SK-N-SH (cell line): ENCODE measurements around the gene PNPLA2. TPM values are rescaled to one million over a fixed set of nuclear protein-coding genes. Genes with fewer than 3 reads are reported as not detected.

ENCODE experiments used
- CTCF ChIA-PET: fragments of 300-600, 350-600 bp; formaldehyde crosslinking; extraction: SDS; loops from one replicate; lab custom pipeline; 2021; lab: Yijun Ruan, JAX
- POLR2A ChIA-PET: fragments of 350-600 bp; sonication (Branson Sonifier 250); formaldehyde crosslinking; extraction: SDS; loops from one replicate; lab custom pipeline; 2020; ENCODE audit warnings: antibody characterized with exemption, inconsistent platforms; lab: Yijun Ruan, JAX
- DNase-seq: peaks from one replicate; pipeline ENCODE4 v3.0.0; 2012
- H2AFZ ChIP-seq: fragments of 200-600 bp; sonication (generic); 2 replicates; pipeline ENCODE4 v1.8.1; 2016; ENCODE audit warnings: antibody characterized with exemption, mild to moderate bottlenecking, low read depth
- H3F3A ChIP-seq: fragments of 200-600 bp; sonication (generic); replicated peaks from 2 replicates; pipeline ENCODE3; 2016; ENCODE audit warnings: antibody characterized with exemption, mild to moderate bottlenecking; ENCODE audit not compliant: insufficient read depth
- H3K27ac ChIP-seq, 2 experiments: fragments of 200-500 bp in 1 of 2; fragments of 200-600 bp in 1 of 2; sonication (Bioruptor generic) in 1 of 2; sonication (generic), shearing (Covaris generic) in 1 of 2; 2 replicates each; pipeline versions ENCODE4 v1.5.1 to v1.6.1; 2014 to 2016; ENCODE audit warnings: low read depth in 2 of 2, inconsistent platforms in 1 of 2, low read length in 1 of 2, mild to moderate bottlenecking in 1 of 2, mixed read lengths in 1 of 2
- H3K27me3 ChIP-seq: fragments of 200-600 bp; sonication (generic), shearing (Covaris generic); 2 replicates; pipeline ENCODE4 v1.6.1; 2016; ENCODE audit warnings: mixed run types; ENCODE audit not compliant: insufficient read depth
- H3K36me3 ChIP-seq, 2 experiments: fragments of 200-500 bp in 1 of 2; fragments of 200-600 bp in 1 of 2; sonication (Bioruptor generic) in 1 of 2; sonication (generic) in 1 of 2; replicated peaks in 1 of 2; 2 replicates each; pipeline versions ENCODE3 to v1.5.1; 2014 to 2016; ENCODE audit warnings: low read length in 1 of 2, mild to moderate bottlenecking in 1 of 2; ENCODE audit not compliant: insufficient read depth in 2 of 2, control insufficient read depth in 1 of 2
- H3K4me1 ChIP-seq, 2 experiments: fragments of 200-500 bp in 1 of 2; fragments of 200-600 bp in 1 of 2; sonication (Bioruptor generic) in 1 of 2; sonication (generic), shearing (Covaris generic) in 1 of 2; 2 replicates each; pipeline versions ENCODE4 v1.5.1 to v1.6.1; 2014 to 2016; ENCODE audit warnings: low read depth in 1 of 2, low read length in 1 of 2, mixed run types in 1 of 2; ENCODE audit not compliant: insufficient read depth in 2 of 2, control insufficient read depth in 1 of 2
- H3K4me2 ChIP-seq: fragments of 200-600 bp; sonication (generic), shearing (Covaris generic); 2 replicates; pipeline ENCODE4 v1.6.1; 2017; ENCODE audit warnings: mixed run types
- H3K4me3 ChIP-seq, 2 experiments: fragments of 200-500 bp in 1 of 2; fragments of 200-600 bp in 1 of 2; sonication (Bioruptor generic) in 1 of 2; sonication (generic), shearing (Covaris generic) in 1 of 2; 2 replicates each; pipeline versions ENCODE4 v1.5.1 to v1.8.1; 2014 to 2016; ENCODE audit warnings: low read depth in 2 of 2, inconsistent platforms in 1 of 2, low read length in 1 of 2, mild to moderate bottlenecking in 1 of 2, mixed read lengths in 1 of 2, moderate library complexity in 1 of 2
- H3K79me2 ChIP-seq: fragments of 200-600 bp; sonication (generic); 2 replicates; pipeline ENCODE4 v1.8.1; 2017; ENCODE audit warnings: mild to moderate bottlenecking; ENCODE audit not compliant: insufficient read depth
- H3K9ac ChIP-seq: fragments of 200-600 bp; sonication (generic); 2 replicates; pipeline ENCODE4 v1.6.1; 2017; ENCODE audit warnings: mixed run types
- H3K9me2 ChIP-seq: fragments of 200-600 bp; sonication (generic); 2 replicates; pipeline ENCODE4 v1.6.1; 2017; ENCODE audit warnings: mixed run types
- H3K9me3 ChIP-seq: fragments of 200-600 bp; sonication (generic); 2 replicates; pipeline ENCODE4 v1.6.1; 2017; ENCODE audit warnings: mixed run types, mild to moderate bottlenecking, moderate library complexity
- H4K20me1 ChIP-seq: fragments of 200-600 bp; sonication (generic); 2 replicates; pipeline ENCODE4 v1.6.1; 2017; ENCODE audit warnings: mild to moderate bottlenecking, mixed run types; ENCODE audit not compliant: insufficient read depth
- FOXJ3 ChIP-seq: sonication (generic); formaldehyde crosslinking; IDR thresholded peaks from 2 replicates; pipeline ENCODE4 v1.5.1; 2020; ENCODE audit warnings: mild to moderate bottlenecking, missing genetic modification reagents
- JUND ChIP-seq: IDR thresholded peaks from 2 replicates; pipeline ENCODE4 v1.4.0; 2012
- MEF2A ChIP-seq: IDR thresholded peaks from 2 replicates; pipeline ENCODE4 v1.4.0; 2012; ENCODE audit warnings: low read depth, borderline replicate concordance
- MXI1 ChIP-seq: IDR thresholded peaks from 2 replicates; pipeline ENCODE4 v1.6.1; 2012; ENCODE audit warnings: mild to moderate bottlenecking, low read depth, low read length, improper control_type of control experiment
- POLR2AphosphoS5 ChIP-seq: IDR thresholded peaks from 2 replicates; pipeline ENCODE4 v1.6.1; 2012; ENCODE audit warnings: low read depth, low read length
- RAD21 ChIP-seq: IDR thresholded peaks from 2 replicates; pipeline ENCODE4 v1.6.1; 2012; ENCODE audit warnings: mild to moderate bottlenecking, low read length
- REST ChIP-seq: IDR thresholded peaks from 2 replicates; pipeline ENCODE4 v1.6.1; 2012; ENCODE audit warnings: mild to moderate bottlenecking, low read depth, low read length, moderate library complexity
- RFX5 ChIP-seq: IDR thresholded peaks from 2 replicates; pipeline ENCODE4 v1.6.1; 2012; ENCODE audit warnings: mild to moderate bottlenecking, improper control_type of control experiment, low read length
- RXRA ChIP-seq: IDR thresholded peaks from 2 replicates; pipeline ENCODE4 v1.4.0; 2012; ENCODE audit warnings: low read depth, mild to moderate bottlenecking, borderline replicate concordance
- SMC3 ChIP-seq: IDR thresholded peaks from 2 replicates; pipeline ENCODE4 v1.6.1; 2012; ENCODE audit warnings: low read depth, low read length, improper control_type of control experiment
- TCF12 ChIP-seq: IDR thresholded peaks from 2 replicates; pipeline ENCODE4 v1.4.0; 2012
- TEAD4 ChIP-seq: IDR thresholded peaks from 2 replicates; pipeline ENCODE4 v1.4.0; 2012; ENCODE audit warnings: mild to moderate bottlenecking, borderline replicate concordance; ENCODE audit not compliant: insufficient read depth
- ZBTB33 ChIP-seq: IDR thresholded peaks from 2 replicates; pipeline ENCODE4 v1.4.0; 2012; ENCODE audit warnings: low read depth, borderline replicate concordance
- WGBS: methylation state at CpG from one replicate; pipeline ENCODE4 v1.1.6; 2017; ENCODE audit warnings: low lambda C conversion rate; 5-methylcytosine and 5-hydroxymethylcytosine counted together
- polyA plus RNA-seq, 3 experiments: library from polyadenylated mRNA; depleted of rRNA; stranded (reverse); fragments of >200 nt; gene quantifications; 2 replicates each; pipeline ENCODE4 v1.2.3, GENCODE V29; 2012
- TF ChIP-seq, protein P1 (sequence below): fragments of 200-600 bp; sonication (generic); IDR thresholded peaks from 2 replicates; pipeline ENCODE4 v1.6.1; 2017; ENCODE audit warnings: antibody characterized with exemption, mild to moderate bottlenecking, moderate library complexity

PNPLA2 gene
- polyA plus RNA-seq, 1 of the 3 experiments (the other 2 are of a cell fraction) = 60.3 TPM

- TF ChIP-seq REST = no peak
- TF ChIP-seq RXRA = no peak
- TF ChIP-seq RFX5 = no peak
- no peak for TF ChIP-seq FOXJ3
- TF ChIP-seq RAD21 = no peak
- peak; percentile 53 for TF ChIP-seq POLR2AphosphoS5
- no peak for TF ChIP-seq SMC3
- no peak for TF ChIP-seq MEF2A
- TF ChIP-seq TCF12 = no peak
Observed at GRCh38 chr11:797296-798092, 21.2 kb upstream of the PNPLA2 start (continued).

DNA sequence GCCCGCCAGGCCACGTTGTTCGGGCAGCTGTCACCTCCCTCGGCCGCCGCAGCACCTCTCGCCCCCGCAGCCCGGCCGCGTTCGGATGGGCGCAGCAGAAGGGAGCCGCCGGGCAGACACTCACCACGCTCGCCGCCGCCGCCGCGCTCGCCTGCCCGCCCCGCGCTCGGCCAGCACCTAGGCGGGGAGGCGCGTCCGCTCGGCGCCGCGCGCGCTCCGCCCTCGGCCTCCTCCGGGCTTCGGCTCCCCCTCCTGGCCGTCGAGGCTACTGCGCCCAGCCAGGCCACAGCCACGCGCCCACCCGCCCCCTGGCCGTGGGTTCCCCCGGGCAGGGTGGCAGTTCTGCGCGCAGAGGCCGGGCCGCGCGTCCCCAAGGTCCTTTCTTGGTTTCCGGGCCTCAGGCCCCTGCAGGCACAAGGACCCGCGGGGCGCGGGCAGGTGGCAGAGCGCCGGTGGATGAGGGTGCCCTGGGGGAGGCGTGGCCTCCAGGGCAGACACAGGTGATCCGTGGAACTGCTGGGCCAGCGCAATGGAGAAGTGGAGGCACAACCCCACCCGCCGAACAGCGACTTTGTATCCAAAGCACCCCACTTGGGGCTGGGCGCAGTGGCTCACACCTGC is 20.5 kb upstream of the PNPLA2 start, which contains the start of gene SLC25A22:
TSS of gene SLC25A22 (minus strand) at position 189 of the 621 bp plus-strand sequence. CDS start 3,275 bp downstream, outside the sequence.
- ChIA-PET POLR2A (interaction anchor here (2.2 kb wide), 1 partner anchor 11 kb away, joined by 14 read pairs; the partner anchor contains the start of gene RPLP2), CTCF (interaction anchor here (0.7 to 6.3 kb wide), 5 partner anchors 11 to 23 kb away, joined by 3 to 43 read pairs (median 4); no protein-coding TSS in a partner anchor)
- no peaks in the 10 kb centered on the region for H3K9me2 ChIP-seq
- no peak for TF ChIP-seq TEAD4
- no peak for TF ChIP-seq JUND
- peak; percentile 49 for TF ChIP-seq RAD21
- peak; percentile 37 for TF ChIP-seq SMC3
- no peak; the same call in 1 of the 2 replicates for TF ChIP-seq POLR2AphosphoS5
- TF ChIP-seq MXI1 = peak; percentile 14
- TF ChIP-seq RXRA = no peak
- TF ChIP-seq, protein P1, sequence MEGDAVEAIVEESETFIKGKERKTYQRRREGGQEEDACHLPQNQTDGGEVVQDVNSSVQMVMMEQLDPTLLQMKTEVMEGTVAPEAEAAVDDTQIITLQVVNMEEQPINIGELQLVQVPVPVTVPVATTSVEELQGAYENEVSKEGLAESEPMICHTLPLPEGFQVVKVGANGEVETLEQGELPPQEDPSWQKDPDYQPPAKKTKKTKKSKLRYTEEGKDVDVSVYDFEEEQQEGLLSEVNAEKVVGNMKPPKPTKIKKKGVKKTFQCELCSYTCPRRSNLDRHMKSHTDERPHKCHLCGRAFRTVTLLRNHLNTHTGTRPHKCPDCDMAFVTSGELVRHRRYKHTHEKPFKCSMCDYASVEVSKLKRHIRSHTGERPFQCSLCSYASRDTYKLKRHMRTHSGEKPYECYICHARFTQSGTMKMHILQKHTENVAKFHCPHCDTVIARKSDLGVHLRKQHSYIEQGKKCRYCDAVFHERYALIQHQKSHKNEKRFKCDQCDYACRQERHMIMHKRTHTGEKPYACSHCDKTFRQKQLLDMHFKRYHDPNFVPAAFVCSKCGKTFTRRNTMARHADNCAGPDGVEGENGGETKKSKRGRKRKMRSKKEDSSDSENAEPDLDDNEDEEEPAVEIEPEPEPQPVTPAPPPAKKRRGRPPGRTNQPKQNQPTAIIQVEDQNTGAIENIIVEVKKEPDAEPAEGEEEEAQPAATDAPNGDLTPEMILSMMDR = peak; percentile 61
- no peak for TF ChIP-seq ZBTB33
- H4K20me1 ChIP-seq = no peaks in the 10 kb centered on the region
- peaks cover 8 to 40% of the 10 kb centered on the region in 2 experiments; a peak in 2 of 4 replicates for H3K4me1 ChIP-seq
- H3F3A ChIP-seq = peaks cover 14% of the 10 kb centered on the region
- WGBS = 68% methylated on average over 4 of the region's 69 CpGs
- H3K4me2 ChIP-seq = peak within 1 kb of the TSS; percentile 100
- H3K9ac ChIP-seq = peak within 1 kb of the TSS; percentile 87
- H3K4me3 ChIP-seq = peak within 1 kb of the TSS; percentile 90 to 92
- H2AFZ ChIP-seq = no peak within 1 kb of the TSS; the same call in 1 of the 2 replicates
- no peaks in the 10 kb centered on the region for H3K27me3 ChIP-seq
- H3K27ac ChIP-seq = peak within 1 kb of the TSS; percentile 93
- peaks cover 24% of the 10 kb centered on the region for H3K79me2 ChIP-seq
- H3K36me3 ChIP-seq = peaks cover 0 to 50% of the 10 kb centered on the region in 2 experiments
- H3K9me3 ChIP-seq = no peaks in the 10 kb centered on the region
- peak; percentile 98 for DNase-seq
